SK-N-SH (cell line): ENCODE data around the gene APOO. TPM values are rescaled to one million over a fixed set of nuclear protein-coding genes. Genes with fewer than 3 reads are reported as not detected.

Source experiments
- CTCF ChIA-PET: fragments of 300-600, 350-600 bp; formaldehyde crosslinking; extraction: SDS; loops from one replicate; lab custom pipeline; 2021; lab: Yijun Ruan, JAX
- POLR2A ChIA-PET: fragments of 350-600 bp; sonication (Branson Sonifier 250); formaldehyde crosslinking; extraction: SDS; loops from one replicate; lab custom pipeline; 2020; ENCODE audit warnings: antibody characterized with exemption, inconsistent platforms; lab: Yijun Ruan, JAX
- DNase-seq: peaks from one replicate; pipeline ENCODE4 v3.0.0; 2012
- H2AFZ ChIP-seq: fragments of 200-600 bp; sonication (generic); 2 replicates; pipeline ENCODE4 v1.8.1; 2016; ENCODE audit warnings: antibody characterized with exemption, mild to moderate bottlenecking, low read depth
- H3F3A ChIP-seq: fragments of 200-600 bp; sonication (generic); replicated peaks from 2 replicates; pipeline ENCODE3; 2016; ENCODE audit warnings: antibody characterized with exemption, mild to moderate bottlenecking; ENCODE audit not compliant: insufficient read depth
- H3K27ac ChIP-seq, 2 experiments: fragments of 200-500 bp in 1 of 2; fragments of 200-600 bp in 1 of 2; sonication (Bioruptor generic) in 1 of 2; sonication (generic), shearing (Covaris generic) in 1 of 2; 2 replicates each; pipeline versions ENCODE4 v1.5.1 to v1.6.1; 2014 to 2016; ENCODE audit warnings: low read depth in 2 of 2, inconsistent platforms in 1 of 2, low read length in 1 of 2, mild to moderate bottlenecking in 1 of 2, mixed read lengths in 1 of 2
- H3K27me3 ChIP-seq: fragments of 200-600 bp; sonication (generic), shearing (Covaris generic); 2 replicates; pipeline ENCODE4 v1.6.1; 2016; ENCODE audit warnings: mixed run types; ENCODE audit not compliant: insufficient read depth
- H3K36me3 ChIP-seq, 2 experiments: fragments of 200-500 bp in 1 of 2; fragments of 200-600 bp in 1 of 2; sonication (Bioruptor generic) in 1 of 2; sonication (generic) in 1 of 2; replicated peaks in 1 of 2; 2 replicates each; pipeline versions ENCODE3 to v1.5.1; 2014 to 2016; ENCODE audit warnings: low read length in 1 of 2, mild to moderate bottlenecking in 1 of 2; ENCODE audit not compliant: insufficient read depth in 2 of 2, control insufficient read depth in 1 of 2
- H3K4me1 ChIP-seq, 2 experiments: fragments of 200-500 bp in 1 of 2; fragments of 200-600 bp in 1 of 2; sonication (Bioruptor generic) in 1 of 2; sonication (generic), shearing (Covaris generic) in 1 of 2; 2 replicates each; pipeline versions ENCODE4 v1.5.1 to v1.6.1; 2014 to 2016; ENCODE audit warnings: low read depth in 1 of 2, low read length in 1 of 2, mixed run types in 1 of 2; ENCODE audit not compliant: insufficient read depth in 2 of 2, control insufficient read depth in 1 of 2
- H3K4me2 ChIP-seq: fragments of 200-600 bp; sonication (generic), shearing (Covaris generic); 2 replicates; pipeline ENCODE4 v1.6.1; 2017; ENCODE audit warnings: mixed run types
- H3K4me3 ChIP-seq, 2 experiments: fragments of 200-500 bp in 1 of 2; fragments of 200-600 bp in 1 of 2; sonication (Bioruptor generic) in 1 of 2; sonication (generic), shearing (Covaris generic) in 1 of 2; 2 replicates each; pipeline versions ENCODE4 v1.5.1 to v1.8.1; 2014 to 2016; ENCODE audit warnings: low read depth in 2 of 2, inconsistent platforms in 1 of 2, low read length in 1 of 2, mild to moderate bottlenecking in 1 of 2, mixed read lengths in 1 of 2, moderate library complexity in 1 of 2
- H3K79me2 ChIP-seq: fragments of 200-600 bp; sonication (generic); 2 replicates; pipeline ENCODE4 v1.8.1; 2017; ENCODE audit warnings: mild to moderate bottlenecking; ENCODE audit not compliant: insufficient read depth
- H3K9ac ChIP-seq: fragments of 200-600 bp; sonication (generic); 2 replicates; pipeline ENCODE4 v1.6.1; 2017; ENCODE audit warnings: mixed run types
- H3K9me2 ChIP-seq: fragments of 200-600 bp; sonication (generic); 2 replicates; pipeline ENCODE4 v1.6.1; 2017; ENCODE audit warnings: mixed run types
- H3K9me3 ChIP-seq: fragments of 200-600 bp; sonication (generic); 2 replicates; pipeline ENCODE4 v1.6.1; 2017; ENCODE audit warnings: mixed run types, mild to moderate bottlenecking, moderate library complexity
- H4K20me1 ChIP-seq: fragments of 200-600 bp; sonication (generic); 2 replicates; pipeline ENCODE4 v1.6.1; 2017; ENCODE audit warnings: mild to moderate bottlenecking, mixed run types; ENCODE audit not compliant: insufficient read depth
- EP300 ChIP-seq, 2 experiments: IDR thresholded peaks; 2 replicates each; pipeline versions ENCODE4 v1.4.0 to v1.6.1; 2012; ENCODE audit warnings: borderline replicate concordance in 1 of 2, low read depth in 1 of 2, low read length in 1 of 2
- EZH2phosphoT487 ChIP-seq: fragments of 200-600 bp; sonication (generic); IDR thresholded peaks from 2 replicates; pipeline ENCODE4 v1.6.1; 2017; ENCODE audit warnings: low read depth, mixed run types, mild to moderate bottlenecking, antibody characterized with exemption, moderate library complexity, borderline replicate concordance
- FOSL2 ChIP-seq: IDR thresholded peaks from 2 replicates; pipeline ENCODE4 v1.4.0; 2012; ENCODE audit warnings: low read depth, mild to moderate bottlenecking, moderate library complexity, borderline replicate concordance
- GABPA ChIP-seq: IDR thresholded peaks from 2 replicates; pipeline ENCODE4 v1.4.0; 2012; ENCODE audit warnings: low read depth, mild to moderate bottlenecking
- GATA2 ChIP-seq: sonication (generic); formaldehyde crosslinking; IDR thresholded peaks from 2 replicates; pipeline ENCODE4 v1.5.0; 2020; ENCODE audit warnings: mild to moderate bottlenecking, missing genetic modification reagents
- MEF2A ChIP-seq: IDR thresholded peaks from 2 replicates; pipeline ENCODE4 v1.4.0; 2012; ENCODE audit warnings: low read depth, borderline replicate concordance
- NFIC ChIP-seq: IDR thresholded peaks from 2 replicates; pipeline ENCODE4 v1.4.0; 2012; ENCODE audit warnings: borderline replicate concordance
- RXRA ChIP-seq: IDR thresholded peaks from 2 replicates; pipeline ENCODE4 v1.4.0; 2012; ENCODE audit warnings: low read depth, mild to moderate bottlenecking, borderline replicate concordance
- TAF1 ChIP-seq: IDR thresholded peaks from 2 replicates; pipeline ENCODE4 v1.6.1; 2012; ENCODE audit warnings: low read depth, mild to moderate bottlenecking, low read length, moderate library complexity, borderline replicate concordance
- WGBS: methylation state at CpG from one replicate; pipeline ENCODE4 v1.1.6; 2017; ENCODE audit warnings: low lambda C conversion rate; 5-methylcytosine and 5-hydroxymethylcytosine counted together
- polyA plus RNA-seq, 3 experiments: library from polyadenylated mRNA; depleted of rRNA; stranded (reverse); fragments of >200 nt; gene quantifications; 2 replicates each; pipeline ENCODE4 v1.2.3, GENCODE V29; 2012
- TF ChIP-seq, protein P1 (sequence below): IDR thresholded peaks from 2 replicates; pipeline ENCODE4; 2012
- TF ChIP-seq, protein P2 (sequence below): fragments of 200-600 bp; sonication (generic); IDR thresholded peaks from 2 replicates; pipeline ENCODE4 v1.6.1; 2017; ENCODE audit warnings: antibody characterized with exemption, mild to moderate bottlenecking, moderate library complexity
- TF ChIP-seq, protein P3 (sequence below): IDR thresholded peaks from 2 replicates; pipeline ENCODE4 v1.6.1; 2012; ENCODE audit warnings: mild to moderate bottlenecking, low read depth, low read length, moderate library complexity

The APOO gene
- polyA plus RNA-seq, 1 of the 3 experiments (the other 2 are of a cell fraction), result 22.0 TPM

DNA sequence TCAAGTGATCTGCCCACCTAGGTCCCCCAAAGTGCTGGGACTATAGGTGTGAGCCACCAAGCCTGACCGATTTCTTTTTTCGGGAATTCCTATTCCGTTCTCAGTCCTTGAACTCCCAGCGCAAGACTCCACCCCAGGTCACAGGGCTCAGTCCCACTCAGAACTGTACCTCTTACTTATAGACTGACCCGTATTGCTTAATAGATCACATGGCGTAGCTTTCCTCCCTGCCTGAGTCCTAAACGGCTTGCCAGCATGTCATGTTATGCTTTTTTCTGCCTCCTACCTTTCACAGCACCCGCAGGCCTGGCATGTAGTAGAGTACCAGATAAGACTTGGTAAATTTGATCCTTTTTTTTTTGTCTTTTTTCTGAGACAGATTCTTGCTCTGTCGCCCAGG lies 102.3 kb downstream of the APOO start:
- CTCF ChIA-PET, result interaction anchor here (1.2 kb wide), 1 partner anchor 22 kb away, joined by 3 read pairs; the partner anchor contains the start of gene SAT1
- H3K9me3 ChIP-seq, result no peaks in the 10 kb centered on the region
- 67% methylated on average over 9 of the region's 9 CpGs for WGBS
- peak overlapping the region in 1 of 2 experiments; percentile 88; a peak in 1 of 4 replicates for H3K27ac ChIP-seq
- peaks cover 6% of the 10 kb centered on the region for H3F3A ChIP-seq
- no peak overlapping the region for H3K9ac ChIP-seq
- no peak for DNase-seq
- no peaks in the 10 kb centered on the region for H3K79me2 ChIP-seq
- POLR2A ChIA-PET, result no interaction called here
- no peak for TF ChIP-seq NFIC
- TF ChIP-seq GABPA, result no peak
- no peak for TF ChIP-seq EP300 (IDR thresholded peaks at IDR 0.05; ENCODE audit: borderline replicate concordance in 1 of 2, low read depth in 1 of 2, low read length in 1 of 2)
- TF ChIP-seq, protein P1, sequence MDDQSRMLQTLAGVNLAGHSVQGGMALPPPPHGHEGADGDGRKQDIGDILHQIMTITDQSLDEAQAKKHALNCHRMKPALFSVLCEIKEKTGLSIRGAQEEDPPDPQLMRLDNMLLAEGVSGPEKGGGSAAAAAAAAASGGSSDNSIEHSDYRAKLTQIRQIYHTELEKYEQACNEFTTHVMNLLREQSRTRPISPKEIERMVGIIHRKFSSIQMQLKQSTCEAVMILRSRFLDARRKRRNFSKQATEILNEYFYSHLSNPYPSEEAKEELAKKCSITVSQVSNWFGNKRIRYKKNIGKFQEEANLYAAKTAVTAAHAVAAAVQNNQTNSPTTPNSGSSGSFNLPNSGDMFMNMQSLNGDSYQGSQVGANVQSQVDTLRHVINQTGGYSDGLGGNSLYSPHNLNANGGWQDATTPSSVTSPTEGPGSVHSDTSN, result no peak
- no peak for TF ChIP-seq MEF2A
- no peak for TF ChIP-seq RXRA
- TF ChIP-seq, protein P2, sequence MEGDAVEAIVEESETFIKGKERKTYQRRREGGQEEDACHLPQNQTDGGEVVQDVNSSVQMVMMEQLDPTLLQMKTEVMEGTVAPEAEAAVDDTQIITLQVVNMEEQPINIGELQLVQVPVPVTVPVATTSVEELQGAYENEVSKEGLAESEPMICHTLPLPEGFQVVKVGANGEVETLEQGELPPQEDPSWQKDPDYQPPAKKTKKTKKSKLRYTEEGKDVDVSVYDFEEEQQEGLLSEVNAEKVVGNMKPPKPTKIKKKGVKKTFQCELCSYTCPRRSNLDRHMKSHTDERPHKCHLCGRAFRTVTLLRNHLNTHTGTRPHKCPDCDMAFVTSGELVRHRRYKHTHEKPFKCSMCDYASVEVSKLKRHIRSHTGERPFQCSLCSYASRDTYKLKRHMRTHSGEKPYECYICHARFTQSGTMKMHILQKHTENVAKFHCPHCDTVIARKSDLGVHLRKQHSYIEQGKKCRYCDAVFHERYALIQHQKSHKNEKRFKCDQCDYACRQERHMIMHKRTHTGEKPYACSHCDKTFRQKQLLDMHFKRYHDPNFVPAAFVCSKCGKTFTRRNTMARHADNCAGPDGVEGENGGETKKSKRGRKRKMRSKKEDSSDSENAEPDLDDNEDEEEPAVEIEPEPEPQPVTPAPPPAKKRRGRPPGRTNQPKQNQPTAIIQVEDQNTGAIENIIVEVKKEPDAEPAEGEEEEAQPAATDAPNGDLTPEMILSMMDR, result no peak
- no peak for TF ChIP-seq GATA2 (CRISPR knock-in tag)
- no peak for TF ChIP-seq TAF1
- no peak for TF ChIP-seq FOSL2
- TF ChIP-seq EZH2phosphoT487, result no peak
- TF ChIP-seq, protein P3, sequence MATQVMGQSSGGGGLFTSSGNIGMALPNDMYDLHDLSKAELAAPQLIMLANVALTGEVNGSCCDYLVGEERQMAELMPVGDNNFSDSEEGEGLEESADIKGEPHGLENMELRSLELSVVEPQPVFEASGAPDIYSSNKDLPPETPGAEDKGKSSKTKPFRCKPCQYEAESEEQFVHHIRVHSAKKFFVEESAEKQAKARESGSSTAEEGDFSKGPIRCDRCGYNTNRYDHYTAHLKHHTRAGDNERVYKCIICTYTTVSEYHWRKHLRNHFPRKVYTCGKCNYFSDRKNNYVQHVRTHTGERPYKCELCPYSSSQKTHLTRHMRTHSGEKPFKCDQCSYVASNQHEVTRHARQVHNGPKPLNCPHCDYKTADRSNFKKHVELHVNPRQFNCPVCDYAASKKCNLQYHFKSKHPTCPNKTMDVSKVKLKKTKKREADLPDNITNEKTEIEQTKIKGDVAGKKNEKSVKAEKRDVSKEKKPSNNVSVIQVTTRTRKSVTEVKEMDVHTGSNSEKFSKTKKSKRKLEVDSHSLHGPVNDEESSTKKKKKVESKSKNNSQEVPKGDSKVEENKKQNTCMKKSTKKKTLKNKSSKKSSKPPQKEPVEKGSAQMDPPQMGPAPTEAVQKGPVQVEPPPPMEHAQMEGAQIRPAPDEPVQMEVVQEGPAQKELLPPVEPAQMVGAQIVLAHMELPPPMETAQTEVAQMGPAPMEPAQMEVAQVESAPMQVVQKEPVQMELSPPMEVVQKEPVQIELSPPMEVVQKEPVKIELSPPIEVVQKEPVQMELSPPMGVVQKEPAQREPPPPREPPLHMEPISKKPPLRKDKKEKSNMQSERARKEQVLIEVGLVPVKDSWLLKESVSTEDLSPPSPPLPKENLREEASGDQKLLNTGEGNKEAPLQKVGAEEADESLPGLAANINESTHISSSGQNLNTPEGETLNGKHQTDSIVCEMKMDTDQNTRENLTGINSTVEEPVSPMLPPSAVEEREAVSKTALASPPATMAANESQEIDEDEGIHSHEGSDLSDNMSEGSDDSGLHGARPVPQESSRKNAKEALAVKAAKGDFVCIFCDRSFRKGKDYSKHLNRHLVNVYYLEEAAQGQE, result no peak
- H4K20me1 ChIP-seq, result no peaks in the 10 kb centered on the region
- H3K27me3 ChIP-seq, result no peaks in the 10 kb centered on the region; the same call in 1 of the 2 replicates
- no peaks in the 10 kb centered on the region for H3K36me3 ChIP-seq
- no peak overlapping the region for H3K4me2 ChIP-seq
- no peak overlapping the region for H2AFZ ChIP-seq
- H3K4me3 ChIP-seq, result no peak overlapping the region
- peaks cover 0 to 18% of the 10 kb centered on the region in 2 experiments; a peak in 1 of 4 replicates for H3K4me1 ChIP-seq
- no peaks in the 10 kb centered on the region for H3K9me2 ChIP-seq
